D721Med (cell line): ENCODE results near the gene SUSD3.

Experiments used
- DNase-seq: peaks from one replicate; pipeline ENCODE4 v3.0.0; 2011; ENCODE audit warnings: low spot score; ENCODE audit not compliant: insufficient read length
- FAIRE-seq: peaks from 2 replicates; lab custom pipeline; 2011; peaks lifted over from hg19 to GRCh38; lab: Jason Lieb, UNC
- CTCF ChIP-seq: IDR thresholded peaks from 2 replicates; pipeline ENCODE4 v1.5.1; 2012; ENCODE audit warnings: mild to moderate bottlenecking, control low read depth; ENCODE audit not compliant: insufficient read depth; ENCODE audit errors: missing control alignments

Gene SUSD3

GRCh38 chr9:93091056-93091452 is 32.6 kb downstream of the SUSD3 start:
- FAIRE-seq: no peak
- DNase-seq: peak; percentile 0
- TF ChIP-seq CTCF: no peak

- peak; percentile 1 for DNase-seq
- FAIRE-seq: no peak
- no peak for TF ChIP-seq CTCF
These were observed 33.1 kb downstream of the SUSD3 start for GRCh38 chr9:93091453-93092081.

GRCh38 chr9:93092251-93092991 is 33.9 kb downstream of the SUSD3 start:
- DNase-seq (peak; percentile 6), FAIRE-seq (no peak)
- TF ChIP-seq CTCF: no peak

GRCh38 chr9:93093127-93093876 is 34.8 kb downstream of the SUSD3 start:
- DNase-seq (no peak), FAIRE-seq (no peak)
- no peak for TF ChIP-seq CTCF

- TF ChIP-seq CTCF: no peak
- DNase-seq (peak; percentile 3), FAIRE-seq (no peak)
These were observed 35.6 kb downstream of the SUSD3 start for GRCh38 chr9:93093877-93094657.

GRCh38 chr9:93094658-93095204 is 36.2 kb downstream of the SUSD3 start:
- DNase-seq (peak; percentile 6), FAIRE-seq (no peak)
- no peak for TF ChIP-seq CTCF
